ENCODE results near the gene RASGRF2. TPM values are rescaled to one million over a fixed set of nuclear protein-coding genes. Genes with fewer than 3 reads are reported as not detected.

Gene RASGRF2
- total RNA-seq, 1 experiment from 2014 or later = 6.7 TPM

DNA sequence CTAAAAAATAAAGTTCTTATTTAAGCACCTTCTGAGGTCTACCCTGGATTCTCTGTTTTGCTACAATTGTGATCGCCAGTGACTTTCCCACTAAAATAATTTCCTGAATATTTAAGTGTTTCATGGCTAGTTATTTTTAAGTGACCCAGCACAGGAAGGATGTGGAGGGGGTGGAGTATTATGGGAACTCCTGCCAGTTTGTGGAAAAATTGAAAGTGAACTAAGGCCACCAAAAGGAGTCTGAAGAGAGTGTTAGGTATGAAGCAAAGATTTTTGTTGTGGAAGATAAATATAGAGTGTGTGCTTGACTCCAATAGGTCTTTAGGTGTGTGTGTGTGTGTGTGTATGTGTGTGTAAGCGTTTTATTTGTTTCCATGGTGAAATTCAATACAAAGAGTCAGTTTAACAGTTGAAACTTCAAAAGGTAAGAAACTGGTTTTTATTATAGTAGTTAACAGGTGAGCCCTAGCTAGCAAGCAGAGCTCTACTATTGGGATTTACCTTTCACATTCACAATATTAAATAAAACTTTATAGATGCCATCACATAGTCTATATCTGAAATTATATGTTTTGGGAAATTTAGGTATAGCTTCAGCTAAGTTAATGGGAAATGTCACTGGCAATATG is 25.6 kb downstream of the RASGRF2 start:
- no peak overlapping the region for H3K27ac ChIP-seq
- DNase-seq = no peak
- 0 out of 2 replicates have a peak, but pooled peaks cover 2% of the 10 kb centered on the region for H3K9me3 ChIP-seq (replicated peaks)
- no peaks in the 10 kb centered on the region for H3K36me3 ChIP-seq
- H3K27me3 ChIP-seq = no peaks in the 10 kb centered on the region
- no peak overlapping the region for H3K4me3 ChIP-seq
- peaks cover 10% of the 10 kb centered on the region for H3K4me1 ChIP-seq

DNA sequence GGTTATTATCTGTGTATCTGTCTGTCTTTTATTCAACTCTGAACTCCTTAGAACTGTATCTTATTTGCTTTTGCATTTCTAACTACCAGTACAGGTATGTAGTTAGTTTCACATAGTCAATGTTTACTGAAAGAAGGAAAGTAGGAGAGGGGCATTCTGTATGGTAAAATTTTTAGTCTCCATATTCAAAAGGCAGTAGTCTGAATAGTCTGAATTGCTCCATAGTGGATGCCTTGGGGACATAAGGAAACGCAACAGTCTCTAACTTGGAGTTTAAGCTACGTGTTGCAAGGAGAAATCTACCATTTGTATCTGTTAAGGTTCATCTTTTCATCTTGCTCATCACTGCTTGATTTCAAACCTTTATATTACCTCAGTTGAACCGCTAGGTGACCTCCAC is 26.2 kb downstream of the RASGRF2 start:
- H3K27me3 ChIP-seq = no peaks in the 10 kb centered on the region
- H3K4me3 ChIP-seq = no peak overlapping the region
- no peaks in the 10 kb centered on the region for H3K36me3 ChIP-seq
- 0 out of 2 replicates have a peak, but pooled peaks cover 3% of the 10 kb centered on the region for H3K9me3 ChIP-seq (replicated peaks)
- DNase-seq = no peak
- no peak overlapping the region for H3K27ac ChIP-seq
- H3K4me1 ChIP-seq = peaks cover 17% of the 10 kb centered on the region

DNA sequence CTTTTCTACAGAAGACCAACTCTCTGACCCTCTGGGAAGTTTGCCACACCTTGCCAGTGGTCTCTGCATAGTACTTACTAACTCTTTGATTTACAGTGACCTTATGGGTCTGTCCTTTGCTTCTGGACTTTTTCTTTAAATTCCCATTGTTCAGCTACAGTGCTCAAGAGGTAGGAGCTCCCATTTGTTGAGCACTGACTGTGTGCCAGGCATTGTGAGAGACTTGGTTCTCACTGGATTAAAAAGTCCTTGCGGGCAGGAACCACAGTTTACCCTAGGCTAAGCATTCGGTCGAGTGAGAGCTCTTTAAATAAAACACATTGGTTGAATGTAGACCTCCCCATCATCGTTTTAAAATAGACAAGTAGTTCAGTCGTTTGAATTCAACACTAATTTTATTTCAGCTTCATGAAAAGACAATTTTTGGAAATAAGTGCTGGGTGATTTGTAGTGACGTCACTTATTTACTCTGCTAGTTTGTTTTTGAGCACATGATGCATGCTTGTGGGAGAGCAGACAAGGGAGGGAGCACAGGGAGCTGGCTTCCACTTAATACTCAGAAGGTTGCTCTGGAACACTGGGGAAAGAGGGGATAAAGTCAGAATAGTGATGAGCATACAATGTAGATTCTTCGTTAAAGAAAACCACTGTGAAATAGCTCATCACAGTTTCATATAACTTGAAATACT is 27.1 kb downstream of the RASGRF2 start:
- Histone ChIP-seq H3K9me3 (replicated peaks) (0 out of 2 replicates have a peak, but pooled peaks cover 3% of the 10 kb centered on the region), H3K27ac (no peak overlapping the region)

DNA sequence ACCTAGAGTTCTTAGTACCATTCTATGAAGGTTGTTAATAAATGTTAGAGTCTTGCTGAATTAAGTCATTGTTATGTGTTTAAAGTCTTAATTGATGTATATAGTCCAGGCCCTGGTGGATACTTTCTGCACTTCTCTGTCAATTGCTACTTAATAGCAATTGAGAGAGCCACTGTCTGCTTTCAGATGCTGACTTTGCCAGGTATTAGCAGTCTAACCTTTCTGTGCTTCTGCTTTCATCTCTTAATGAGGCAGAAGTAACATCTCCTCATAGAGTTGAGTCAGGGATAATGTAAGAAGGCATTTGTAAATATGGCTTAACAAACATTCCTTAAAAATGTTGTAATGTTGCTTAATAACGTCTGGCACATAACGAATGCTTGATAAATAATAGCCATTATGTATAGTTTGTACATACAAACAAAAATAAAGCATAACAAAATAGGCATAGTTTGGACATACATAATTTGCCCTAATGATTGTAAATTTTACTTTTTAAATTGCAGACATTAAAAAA is 28.3 kb downstream of the RASGRF2 start:
- Histone ChIP-seq H3K27ac (no peak overlapping the region), H3K4me1 (peaks cover 17% of the 10 kb centered on the region), H3K27me3 (no peaks in the 10 kb centered on the region), H3K9me3 (replicated peaks) (0 out of 2 replicates have a peak, but pooled peaks cover 3% of the 10 kb centered on the region), H3K36me3 (no peaks in the 10 kb centered on the region), H3K4me3 (no peak overlapping the region)
- no peak for DNase-seq

More for the DNA sequence above, 27.1 kb downstream of the RASGRF2 start:
- Histone ChIP-seq H3K27me3 (no peaks in the 10 kb centered on the region), H3K4me3 (no peak overlapping the region), H3K4me1 (peaks cover 17% of the 10 kb centered on the region), H3K36me3 (no peaks in the 10 kb centered on the region)
- DNase-seq = no peak

DNA sequence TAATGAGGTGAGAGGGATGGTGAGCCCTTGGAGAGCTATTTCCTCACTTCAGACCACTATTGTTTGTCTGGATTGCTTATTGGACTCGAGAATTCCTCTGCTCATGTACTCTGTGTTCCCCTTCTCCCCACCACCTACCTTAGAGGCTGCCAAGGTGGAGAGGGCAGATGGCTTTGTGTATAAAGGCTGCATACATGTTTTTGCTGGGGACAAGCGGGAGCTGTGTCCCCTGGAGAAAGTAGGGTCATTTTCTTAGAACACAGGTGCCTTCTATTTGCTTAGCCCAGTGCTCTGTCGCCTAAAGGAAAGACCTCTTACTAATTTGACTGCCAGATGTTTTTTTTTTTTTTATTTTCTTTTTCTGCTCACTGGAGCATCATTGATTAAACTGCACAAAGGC is 29.7 kb downstream of the RASGRF2 start:
- Histone ChIP-seq H3K27me3 (no peaks in the 10 kb centered on the region), H3K4me1 (peaks cover 12% of the 10 kb centered on the region), H3K9me3 (replicated peaks) (0 out of 2 replicates have a peak, but pooled peaks cover 3% of the 10 kb centered on the region), H3K27ac (no peak overlapping the region), H3K36me3 (no peaks in the 10 kb centered on the region), H3K4me3 (no peak overlapping the region)
- no peak for DNase-seq

DNA sequence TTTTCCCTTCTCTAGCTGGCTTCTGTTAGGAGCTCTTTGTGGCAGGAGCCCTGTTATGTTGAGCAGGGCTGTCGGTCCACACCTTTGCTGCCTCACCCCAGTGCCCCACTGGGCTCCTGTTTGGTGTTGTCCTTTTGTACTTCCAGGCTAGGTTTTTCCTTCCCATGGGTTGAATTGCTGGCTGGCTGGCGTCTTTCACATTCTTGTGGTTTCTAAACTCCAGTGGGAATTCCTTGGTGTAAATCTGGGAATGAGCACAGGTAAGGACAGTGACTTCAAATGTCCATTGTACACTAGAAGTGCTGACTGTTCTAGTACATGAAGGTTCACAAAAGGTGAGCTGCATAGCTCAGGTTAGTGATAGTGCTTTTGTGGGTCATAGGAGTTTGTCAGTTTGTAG is 30.4 kb downstream of the RASGRF2 start:
- DNase-seq = peak in 1 of 2 experiments; percentile 12
- H3K4me1 ChIP-seq = peaks cover 12% of the 10 kb centered on the region
- no peak overlapping the region for H3K4me3 ChIP-seq
- H3K9me3 ChIP-seq (replicated peaks) = 0 out of 2 replicates have a peak, but pooled peaks cover 3% of the 10 kb centered on the region
- H3K27me3 ChIP-seq = no peaks in the 10 kb centered on the region
- no peak overlapping the region for H3K27ac ChIP-seq
- H3K36me3 ChIP-seq = no peaks in the 10 kb centered on the region

DNA sequence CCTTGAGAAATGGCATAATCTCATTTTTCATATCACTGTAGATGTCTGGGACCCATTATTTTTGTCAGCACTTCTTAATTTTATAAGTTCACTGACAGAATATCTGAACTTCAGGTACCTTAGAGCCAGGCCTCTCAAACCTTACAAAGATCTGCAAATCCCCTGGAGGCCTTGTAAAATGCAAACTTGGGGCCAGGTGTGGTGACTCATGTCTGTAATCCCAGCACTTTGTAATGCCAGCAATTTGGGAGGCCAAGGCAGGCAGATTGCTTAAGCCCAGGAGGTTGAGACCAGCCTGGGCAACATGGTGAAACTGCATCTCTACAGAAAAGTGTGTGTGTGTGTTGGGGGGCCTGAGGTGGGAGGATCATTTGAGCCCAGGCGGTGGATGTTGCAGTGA is 30.8 kb downstream of the RASGRF2 start:
- no peaks in the 10 kb centered on the region for H3K36me3 ChIP-seq
- 0 out of 2 replicates have a peak, but pooled peaks cover 3% of the 10 kb centered on the region for H3K9me3 ChIP-seq (replicated peaks)
- H3K4me3 ChIP-seq = no peak overlapping the region
- H3K27ac ChIP-seq = no peak overlapping the region
- DNase-seq = peak; percentile 13 to 20
- peaks cover 12% of the 10 kb centered on the region for H3K4me1 ChIP-seq
- no peaks in the 10 kb centered on the region for H3K27me3 ChIP-seq

DNA sequence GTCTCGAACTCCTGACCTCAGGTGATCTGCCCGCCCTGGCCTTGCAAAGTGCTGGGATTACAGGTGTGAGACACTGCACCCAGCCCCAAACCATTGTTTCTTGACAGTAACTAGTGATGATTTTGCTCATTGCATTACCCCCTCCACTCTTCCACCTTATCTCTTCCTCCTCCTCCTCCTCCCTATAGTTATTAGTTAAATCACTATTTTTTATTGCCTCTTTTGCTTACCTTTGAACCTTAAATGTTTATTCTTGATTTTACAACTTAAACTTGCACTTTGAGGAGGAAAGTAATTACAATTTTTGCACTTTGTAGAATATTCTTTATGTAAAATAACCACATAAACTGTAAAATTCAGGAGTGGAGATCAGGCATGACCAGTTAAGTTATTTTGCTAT is 35.7 kb downstream of the RASGRF2 start:
- Histone ChIP-seq H3K4me1 (peaks cover 5% of the 10 kb centered on the region), H3K9me3 (replicated peaks) (no peaks in the 10 kb centered on the region), H3K4me3 (no peak overlapping the region), H3K27ac (no peak overlapping the region), H3K36me3 (no peaks in the 10 kb centered on the region), H3K27me3 (no peaks in the 10 kb centered on the region)
- no peak for DNase-seq

DNA sequence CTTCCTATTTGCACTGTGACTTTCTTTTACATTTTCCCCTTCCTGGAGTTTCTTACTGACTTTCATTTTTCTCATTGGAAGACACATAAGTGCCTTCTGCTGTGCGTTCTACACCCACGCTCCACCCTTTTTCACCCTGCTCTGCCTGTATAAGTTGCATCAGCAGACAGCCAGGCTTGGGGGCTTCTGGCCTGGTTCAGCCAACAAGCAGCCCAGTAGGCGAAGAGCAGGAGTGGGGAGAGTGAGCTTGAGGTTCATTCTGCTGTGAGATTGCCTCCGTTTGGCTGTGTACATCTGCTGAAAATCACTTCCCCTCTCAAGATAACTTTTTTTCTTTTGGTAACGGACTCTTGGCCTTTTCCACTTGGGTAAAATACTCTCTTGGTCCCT is 38.4 kb downstream of the RASGRF2 start:
- no peaks in the 10 kb centered on the region for H3K27me3 ChIP-seq
- H3K36me3 ChIP-seq = no peaks in the 10 kb centered on the region
- DNase-seq = no peak
- H3K4me1 ChIP-seq = no peaks in the 10 kb centered on the region
- H3K9me3 ChIP-seq (replicated peaks) = no peaks in the 10 kb centered on the region
- H3K27ac ChIP-seq = no peak overlapping the region
- H3K4me3 ChIP-seq = no peak overlapping the region

DNA sequence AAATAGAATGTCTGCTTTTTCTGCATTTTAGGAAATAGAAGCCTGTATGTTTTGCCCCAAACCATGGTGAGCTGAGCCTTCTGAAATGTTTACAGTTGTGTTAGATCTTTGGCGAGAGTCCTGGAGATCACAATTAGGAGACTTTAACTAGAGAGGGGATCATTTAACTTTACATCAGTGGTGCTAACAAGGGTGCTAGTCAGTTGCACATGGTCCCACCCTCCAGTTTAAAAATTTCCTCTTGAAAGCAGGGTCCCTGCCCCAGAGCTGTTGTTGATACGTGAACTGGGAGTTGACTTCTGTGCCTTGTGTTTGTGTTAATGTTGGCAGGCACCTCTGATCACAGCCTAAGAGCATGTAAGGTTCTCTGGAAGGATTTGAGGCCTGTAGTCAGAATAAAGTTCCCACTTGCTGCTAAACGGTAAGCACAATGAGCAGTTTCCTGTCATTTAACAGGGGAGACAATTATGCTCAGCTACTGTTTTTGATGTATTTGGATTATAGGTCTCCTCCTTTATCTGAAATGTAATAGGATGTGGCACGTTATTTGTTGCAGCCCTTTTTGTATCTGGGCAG is 43.7 kb downstream of the RASGRF2 start:
- no peaks in the 10 kb centered on the region for H3K36me3 ChIP-seq
- no peak overlapping the region for H3K27ac ChIP-seq
- no peaks in the 10 kb centered on the region for H3K9me3 ChIP-seq (replicated peaks)
- no peaks in the 10 kb centered on the region for H3K27me3 ChIP-seq
- no peak for DNase-seq
- H3K4me1 ChIP-seq = no peaks in the 10 kb centered on the region
- no peak overlapping the region for H3K4me3 ChIP-seq

DNA sequence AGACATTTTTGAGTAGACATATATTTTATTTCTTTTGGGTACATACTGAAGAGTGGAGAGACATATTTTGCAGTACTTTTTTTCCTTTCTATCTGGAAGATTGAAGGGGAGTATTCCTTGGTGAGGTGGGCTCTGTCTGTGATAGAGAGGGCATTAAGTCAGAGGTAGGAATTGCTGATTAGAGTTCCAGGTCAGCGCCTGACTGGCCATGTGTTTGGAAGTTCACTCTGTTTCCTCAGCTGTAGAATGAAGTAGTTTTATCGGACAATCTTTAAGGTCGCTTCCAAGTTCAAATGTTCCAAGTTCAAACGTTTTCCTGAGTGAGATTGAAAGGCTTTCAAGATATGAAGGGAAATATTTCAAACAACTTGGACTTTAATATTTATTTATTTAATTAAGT is 45.5 kb downstream of the RASGRF2 start:
- Histone ChIP-seq H3K9me3 (replicated peaks) (no peaks in the 10 kb centered on the region), H3K27ac (no peak overlapping the region), H3K36me3 (no peaks in the 10 kb centered on the region), H3K4me3 (no peak overlapping the region), H3K27me3 (no peaks in the 10 kb centered on the region), H3K4me1 (no peaks in the 10 kb centered on the region)
- DNase-seq = no peak

DNA sequence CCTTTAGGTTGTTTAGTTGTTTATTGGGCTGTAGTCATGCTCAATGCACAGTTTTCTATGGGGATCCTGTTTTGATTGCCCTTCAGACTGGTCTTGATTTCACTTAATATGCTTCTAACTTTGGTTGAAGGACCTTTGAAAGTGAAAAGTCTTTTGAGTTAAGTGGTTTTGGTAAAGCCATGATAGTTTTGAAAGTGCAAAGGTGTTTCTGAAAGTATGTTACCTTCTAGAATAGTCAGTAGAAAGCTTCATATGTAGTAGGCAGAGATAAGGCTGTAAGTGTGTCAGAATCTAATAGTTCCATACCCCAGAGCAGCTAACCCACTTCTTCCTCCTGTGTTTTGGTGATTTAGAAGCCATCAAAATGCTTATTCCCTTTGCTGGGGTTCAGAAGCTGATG is 46.1 kb downstream of the RASGRF2 start:
- H3K4me1 ChIP-seq = no peaks in the 10 kb centered on the region
- DNase-seq = no peak

DNA sequence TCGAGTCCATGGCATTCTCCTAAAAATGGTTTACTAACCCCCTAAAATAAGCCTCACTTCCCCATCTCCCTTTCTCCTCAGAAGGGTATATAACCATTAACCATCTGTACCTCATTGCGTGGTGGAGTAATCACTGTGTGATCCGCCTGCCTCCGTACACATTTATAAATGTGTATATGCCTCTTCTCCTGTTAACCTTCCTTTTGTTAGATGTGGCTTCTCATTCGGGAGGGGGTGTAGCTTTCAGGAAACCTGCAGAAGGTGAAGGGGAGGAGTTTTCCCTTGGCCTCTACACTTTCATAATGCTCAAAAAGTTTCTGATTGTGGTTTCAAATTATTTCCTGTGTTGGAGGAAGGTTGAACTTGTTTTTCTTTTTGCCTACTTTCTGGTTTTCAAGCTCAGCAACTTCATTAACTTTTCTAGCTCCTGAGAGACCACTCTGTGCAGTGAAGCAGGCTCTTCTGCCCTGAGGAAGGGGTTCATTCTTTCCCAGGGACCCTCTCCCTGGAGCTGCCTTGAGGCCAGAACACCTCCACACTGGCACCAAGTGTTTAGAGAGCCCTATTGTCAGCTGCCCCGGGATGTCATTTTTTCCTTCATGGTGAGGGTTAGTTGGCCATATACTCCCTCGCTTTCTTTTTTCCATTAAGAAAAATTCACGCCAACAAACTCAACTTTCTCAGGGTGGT is 46.9 kb downstream of the RASGRF2 start:
- Histone ChIP-seq H3K27ac (no peak overlapping the region), H3K4me1 (no peaks in the 10 kb centered on the region), H3K9me3 (replicated peaks) (no peaks in the 10 kb centered on the region), H3K4me3 (no peak overlapping the region), H3K27me3 (no peaks in the 10 kb centered on the region), H3K36me3 (no peaks in the 10 kb centered on the region)
- DNase-seq = no peak

More for the DNA sequence above, 46.1 kb downstream of the RASGRF2 start:
- Histone ChIP-seq H3K9me3 (replicated peaks) (no peaks in the 10 kb centered on the region), H3K27ac (no peak overlapping the region), H3K36me3 (no peaks in the 10 kb centered on the region), H3K4me3 (no peak overlapping the region), H3K27me3 (no peaks in the 10 kb centered on the region)

DNA sequence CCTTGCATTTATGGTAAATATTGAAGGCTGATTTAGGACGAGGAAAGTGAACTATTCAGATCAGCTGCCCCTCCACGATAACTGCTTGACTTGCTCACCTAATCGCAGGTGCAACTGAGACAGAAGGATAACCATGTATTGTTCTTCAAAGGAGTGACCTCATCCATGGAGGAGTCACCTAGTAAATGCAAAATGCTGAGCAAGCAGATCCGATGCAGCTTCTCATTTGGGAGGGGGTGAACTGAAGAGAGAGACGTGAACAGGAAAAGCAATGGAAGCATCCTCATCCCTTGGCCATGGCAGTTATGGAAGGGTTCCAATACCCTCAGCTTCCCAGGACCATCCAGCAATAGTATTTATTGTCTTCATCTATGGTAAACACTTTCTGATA is 47.5 kb downstream of the RASGRF2 start:
- Histone ChIP-seq H3K36me3 (no peaks in the 10 kb centered on the region), H3K27ac (no peak overlapping the region), H3K4me3 (no peak overlapping the region), H3K4me1 (no peaks in the 10 kb centered on the region), H3K9me3 (replicated peaks) (no peaks in the 10 kb centered on the region), H3K27me3 (no peaks in the 10 kb centered on the region)
- DNase-seq = no peak
